Measurements from ENCODE around the gene FOXE3. TPM values are rescaled to one million over a fixed set of nuclear protein-coding genes. Genes with fewer than 3 reads are reported as not detected.

The FOXE3 gene
- total and polyA plus RNA-seq, 9 of the 15 experiments (the other 6 are each of a cell fraction or from before 2014, with no cell fraction given) = not detected

DNA sequence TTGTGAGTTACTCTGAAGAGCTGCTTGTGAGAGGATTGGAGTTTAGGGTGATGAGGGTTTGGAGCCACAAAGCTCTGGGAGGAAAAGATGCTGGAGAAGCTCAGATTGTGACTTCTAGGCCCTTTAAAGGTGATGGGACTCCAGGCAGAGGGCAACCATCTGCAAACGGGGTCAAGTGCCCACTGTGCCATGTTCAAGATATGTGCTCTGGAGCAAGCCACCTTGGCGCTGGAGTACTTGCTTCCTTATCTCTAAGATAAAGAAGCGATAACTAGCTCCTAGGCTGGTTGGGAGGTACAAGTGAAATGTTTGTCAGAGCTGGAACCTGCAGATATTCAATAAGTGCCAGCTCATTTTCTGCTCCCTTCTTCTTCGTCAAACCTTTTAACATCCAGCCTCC is 14.3 kb upstream of the FOXE3 start:
- BruUV-seq (replicated peaks) = no TSS peak
- in situ Hi-C loops (cut with MboI) = no loop called here
- intact Hi-C loops (cut with micrococcal nuclease) = no loop called here
- POLR2A ChIA-PET = interaction anchor here (1.0 kb wide), 1 partner anchor 9 kb away, joined by 4 read pairs; no protein-coding TSS in a partner anchor
- no peak overlapping the region for H3K4me2 ChIP-seq (ENCODE audit: insufficient read depth, low read length)
- H3K9ac ChIP-seq (ENCODE audit: insufficient read depth in 1 of 2, low read depth in 2 of 2, low read length in 2 of 2) = no peak overlapping the region
- H3K9me1 ChIP-seq (ENCODE audit: control insufficient read depth, insufficient read depth, low read length) = no peaks in the 10 kb centered on the region
- H3K27me3 ChIP-seq (ENCODE audit: control insufficient read depth in 2 of 2, insufficient read depth in 2 of 2, low read length in 2 of 2) = peaks cover 47 to 68% of the 10 kb centered on the region in 2 experiments
- no peak overlapping the region for H3K27ac ChIP-seq (ENCODE audit: extremely low read depth, low read depth, low read length)
- DNase-seq (ENCODE audit: extremely low read depth in 1 of 4, low spot score in 3 of 4) (no peak), FAIRE-seq (no peak), ATAC-seq (no peak)
- no peaks in the 10 kb centered on the region for H3K4me1 ChIP-seq (replicated peaks in 1 of 2; ENCODE audit: control insufficient read depth in 2 of 2, insufficient read depth in 2 of 2, low read length in 2 of 2)
- no peaks in the 10 kb centered on the region for H4K20me1 ChIP-seq (replicated peaks; ENCODE audit: control insufficient read depth, insufficient read depth, low read length)
- CTCF ChIA-PET (ENCODE audit: low intra/inter-chr PET ratio) = no interaction called here
- H3K36me3 ChIP-seq (ENCODE audit: control insufficient read depth, insufficient read depth, low read length) = no peaks in the 10 kb centered on the region
- H3K9me3 ChIP-seq (replicated peaks; ENCODE audit: control insufficient read depth, insufficient read depth, low read depth, low read length) = no peaks in the 10 kb centered on the region
- no peaks in the 10 kb centered on the region for H3K79me2 ChIP-seq (ENCODE audit: control insufficient read depth, insufficient read depth, low read length)
- no peak overlapping the region for H2AFZ ChIP-seq (ENCODE audit: low read depth, low read length)
- WGBS (ENCODE audit: insufficient coverage, low coverage, missing lambda C conversion rate) = 0% methylated on average over 4 of the region's 4 CpGs
- H3K4me3 ChIP-seq = no peak overlapping the region
- TF ChIP-seq TGIF2 (CRISPR knock-in tag; IDR thresholded peaks at IDR 0.05) (no peak), ZFP1 (CRISPR knock-in tag; IDR thresholded peaks at IDR 0.05) (no peak), ELF4 (CRISPR knock-in tag; IDR thresholded peaks at IDR 0.05) (no peak), ILF3 (IDR thresholded peaks at IDR 0.05; ENCODE audit: borderline replicate concordance) (no peak), THRAP3 (IDR thresholded peaks at IDR 0.05; ENCODE audit: borderline replicate concordance) (no peak), ZNF347 (CRISPR knock-in tag; IDR thresholded peaks at IDR 0.05; ENCODE audit: low read depth) (no peak), RB1 (IDR thresholded peaks at IDR 0.05; ENCODE audit: low read depth) (no peak), BRD4 (IDR thresholded peaks at IDR 0.05) (no peak), SNIP1 (IDR thresholded peaks at IDR 0.05; ENCODE audit: low read depth) (no peak), POLR2AphosphoS5 (IDR thresholded peaks at IDR 0.05; ENCODE audit: control insufficient read depth, insufficient read depth, low read depth, low read length) (no peak)
- TF ChIP-seq, protein P1, sequence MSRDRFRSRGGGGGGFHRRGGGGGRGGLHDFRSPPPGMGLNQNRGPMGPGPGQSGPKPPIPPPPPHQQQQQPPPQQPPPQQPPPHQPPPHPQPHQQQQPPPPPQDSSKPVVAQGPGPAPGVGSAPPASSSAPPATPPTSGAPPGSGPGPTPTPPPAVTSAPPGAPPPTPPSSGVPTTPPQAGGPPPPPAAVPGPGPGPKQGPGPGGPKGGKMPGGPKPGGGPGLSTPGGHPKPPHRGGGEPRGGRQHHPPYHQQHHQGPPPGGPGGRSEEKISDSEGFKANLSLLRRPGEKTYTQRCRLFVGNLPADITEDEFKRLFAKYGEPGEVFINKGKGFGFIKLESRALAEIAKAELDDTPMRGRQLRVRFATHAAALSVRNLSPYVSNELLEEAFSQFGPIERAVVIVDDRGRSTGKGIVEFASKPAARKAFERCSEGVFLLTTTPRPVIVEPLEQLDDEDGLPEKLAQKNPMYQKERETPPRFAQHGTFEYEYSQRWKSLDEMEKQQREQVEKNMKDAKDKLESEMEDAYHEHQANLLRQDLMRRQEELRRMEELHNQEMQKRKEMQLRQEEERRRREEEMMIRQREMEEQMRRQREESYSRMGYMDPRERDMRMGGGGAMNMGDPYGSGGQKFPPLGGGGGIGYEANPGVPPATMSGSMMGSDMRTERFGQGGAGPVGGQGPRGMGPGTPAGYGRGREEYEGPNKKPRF (IDR thresholded peaks at IDR 0.05; ENCODE audit: low read depth, low read length) = no peak
- TF ChIP-seq, protein P2, sequence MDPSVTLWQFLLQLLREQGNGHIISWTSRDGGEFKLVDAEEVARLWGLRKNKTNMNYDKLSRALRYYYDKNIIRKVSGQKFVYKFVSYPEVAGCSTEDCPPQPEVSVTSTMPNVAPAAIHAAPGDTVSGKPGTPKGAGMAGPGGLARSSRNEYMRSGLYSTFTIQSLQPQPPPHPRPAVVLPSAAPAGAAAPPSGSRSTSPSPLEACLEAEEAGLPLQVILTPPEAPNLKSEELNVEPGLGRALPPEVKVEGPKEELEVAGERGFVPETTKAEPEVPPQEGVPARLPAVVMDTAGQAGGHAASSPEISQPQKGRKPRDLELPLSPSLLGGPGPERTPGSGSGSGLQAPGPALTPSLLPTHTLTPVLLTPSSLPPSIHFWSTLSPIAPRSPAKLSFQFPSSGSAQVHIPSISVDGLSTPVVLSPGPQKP (CRISPR knock-in tag; IDR thresholded peaks at IDR 0.05) = no peak
- TF ChIP-seq, protein P3, sequence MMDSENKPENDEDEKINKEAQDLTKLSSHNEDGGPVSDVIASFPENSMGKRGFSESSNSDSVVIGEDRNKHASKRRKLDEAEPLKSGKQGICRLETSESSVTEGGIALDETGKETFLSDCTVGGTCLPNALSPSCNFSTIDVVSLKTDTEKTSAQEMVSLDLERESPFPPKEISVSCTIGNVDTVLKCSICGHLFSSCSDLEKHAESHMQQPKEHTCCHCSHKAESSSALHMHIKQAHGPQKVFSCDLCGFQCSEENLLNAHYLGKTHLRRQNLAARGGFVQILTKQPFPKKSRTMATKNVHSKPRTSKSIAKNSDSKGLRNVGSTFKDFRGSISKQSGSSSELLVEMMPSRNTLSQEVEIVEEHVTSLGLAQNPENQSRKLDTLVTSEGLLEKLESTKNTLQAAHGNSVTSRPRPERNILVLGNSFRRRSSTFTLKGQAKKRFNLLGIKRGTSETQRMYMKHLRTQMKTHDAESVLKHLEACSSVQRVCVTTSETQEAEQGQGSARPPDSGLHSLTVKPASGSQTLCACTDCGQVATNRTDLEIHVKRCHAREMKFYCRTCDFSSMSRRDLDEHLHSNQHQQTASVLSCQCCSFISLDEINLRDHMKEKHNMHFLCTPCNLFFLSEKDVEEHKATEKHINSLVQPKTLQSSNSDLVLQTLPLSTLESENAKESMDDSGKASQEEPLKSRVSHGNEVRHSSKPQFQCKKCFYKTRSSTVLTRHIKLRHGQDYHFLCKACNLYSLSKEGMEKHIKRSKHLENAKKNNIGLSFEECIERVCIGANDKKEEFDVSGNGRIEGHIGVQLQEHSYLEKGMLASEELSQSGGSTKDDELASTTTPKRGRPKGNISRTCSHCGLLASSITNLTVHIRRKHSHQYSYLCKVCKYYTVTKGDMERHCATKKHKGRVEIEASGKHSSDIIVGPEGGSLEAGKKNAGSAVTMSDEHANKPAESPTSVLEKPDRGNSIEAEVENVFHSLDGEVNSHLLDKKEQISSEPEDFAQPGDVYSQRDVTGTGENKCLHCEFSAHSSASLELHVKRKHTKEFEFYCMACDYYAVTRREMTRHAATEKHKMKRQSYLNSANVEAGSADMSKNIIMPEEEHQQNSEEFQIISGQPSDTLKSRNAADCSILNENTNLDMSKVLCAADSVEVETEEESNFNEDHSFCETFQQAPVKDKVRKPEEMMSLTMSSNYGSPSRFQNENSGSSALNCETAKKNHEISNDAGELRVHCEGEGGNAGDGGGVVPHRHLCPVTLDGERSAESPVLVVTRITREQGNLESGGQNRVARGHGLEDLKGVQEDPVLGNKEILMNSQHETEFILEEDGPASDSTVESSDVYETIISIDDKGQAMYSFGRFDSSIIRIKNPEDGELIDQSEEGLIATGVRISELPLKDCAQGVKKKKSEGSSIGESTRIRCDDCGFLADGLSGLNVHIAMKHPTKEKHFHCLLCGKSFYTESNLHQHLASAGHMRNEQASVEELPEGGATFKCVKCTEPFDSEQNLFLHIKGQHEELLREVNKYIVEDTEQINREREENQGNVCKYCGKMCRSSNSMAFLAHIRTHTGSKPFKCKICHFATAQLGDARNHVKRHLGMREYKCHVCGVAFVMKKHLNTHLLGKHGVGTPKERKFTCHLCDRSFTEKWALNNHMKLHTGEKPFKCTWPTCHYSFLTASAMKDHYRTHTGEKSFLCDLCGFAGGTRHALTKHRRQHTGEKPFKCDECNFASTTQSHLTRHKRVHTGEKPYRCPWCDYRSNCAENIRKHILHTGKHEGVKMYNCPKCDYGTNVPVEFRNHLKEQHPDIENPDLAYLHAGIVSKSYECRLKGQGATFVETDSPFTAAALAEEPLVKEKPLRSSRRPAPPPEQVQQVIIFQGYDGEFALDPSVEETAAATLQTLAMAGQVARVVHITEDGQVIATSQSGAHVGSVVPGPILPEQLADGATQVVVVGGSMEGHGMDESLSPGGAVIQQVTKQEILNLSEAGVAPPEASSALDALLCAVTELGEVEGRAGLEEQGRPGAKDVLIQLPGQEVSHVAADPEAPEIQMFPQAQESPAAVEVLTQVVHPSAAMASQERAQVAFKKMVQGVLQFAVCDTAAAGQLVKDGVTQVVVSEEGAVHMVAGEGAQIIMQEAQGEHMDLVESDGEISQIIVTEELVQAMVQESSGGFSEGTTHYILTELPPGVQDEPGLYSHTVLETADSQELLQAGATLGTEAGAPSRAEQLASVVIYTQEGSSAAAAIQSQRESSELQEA (IDR thresholded peaks at IDR 0.05; ENCODE audit: low read depth) = no peak

Measured in K562 (cell line).